ENCODE measurements around the gene TOR3A. TPM values are rescaled to one million over a fixed set of nuclear protein-coding genes. Genes with fewer than 3 reads are reported as not detected.

The TOR3A gene
- total and polyA plus RNA-seq, 2 of the 13 experiments (the other 11 are each of a cell fraction or from before 2014, with no cell fraction given): 14.7 to 28.4 TPM

DNA sequence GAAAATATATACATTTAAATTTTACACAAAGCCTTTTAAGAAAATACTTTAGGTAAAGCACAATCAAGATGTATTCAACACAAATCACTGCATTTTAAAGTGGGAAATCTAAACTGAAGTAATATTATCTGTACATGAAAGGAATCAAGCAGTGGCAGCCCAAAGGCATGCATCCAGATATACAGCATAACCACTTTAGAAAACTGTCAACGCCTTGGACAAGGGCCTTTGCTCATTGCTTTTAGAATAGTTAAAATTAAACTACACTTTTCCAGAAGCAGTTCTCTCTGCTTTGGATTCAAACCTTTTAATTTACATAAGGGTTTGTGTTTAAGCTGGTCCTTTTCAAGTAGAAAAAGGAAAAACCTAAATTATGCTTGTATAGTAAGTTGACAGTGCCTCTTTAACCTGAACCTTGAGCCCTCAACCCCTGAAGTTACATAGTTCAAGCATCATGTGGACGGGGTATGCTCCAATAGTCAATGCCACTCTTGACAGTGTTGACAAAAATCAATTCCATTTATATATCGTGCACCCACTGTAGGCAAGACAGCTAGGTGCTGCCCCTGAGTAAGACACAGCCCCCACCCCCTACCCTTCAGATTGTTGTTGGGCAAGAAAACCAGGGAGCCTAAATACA is 22.9 kb downstream of the TOR3A start (continued):
- peak; percentile 7; the same call in 1 of the 2 replicates for TF ChIP-seq ZNF335 (CRISPR knock-in tag; IDR thresholded peaks at IDR 0.05)
- no peak for TF ChIP-seq FIP1L1 (IDR thresholded peaks at IDR 0.05; ENCODE audit: borderline replicate concordance, insufficient read depth, low read depth, low read length)
- TF ChIP-seq WIZ (CRISPR knock-in tag; IDR thresholded peaks at IDR 0.05): 0 out of 2 replicates have a peak, but pooled peaks have one; percentile 68
- TF ChIP-seq ZNF629 (CRISPR knock-in tag; conservative IDR thresholded peaks at IDR 0.05): 0 out of 2 replicates have a peak, but pooled peaks have one; percentile 33
- no peak; the same call in 1 of the 2 replicates for TF ChIP-seq ZNF556 (CRISPR knock-in tag; IDR thresholded peaks at IDR 0.05; ENCODE audit: borderline replicate concordance)
- peak in 1 of 2 experiments; percentile 59; a peak in 1 of 4 replicates for TF ChIP-seq KLF16 (CRISPR knock-in tag; IDR thresholded peaks at IDR 0.05)
- no peak for TF ChIP-seq ZNF768 (CRISPR knock-in tag; IDR thresholded peaks at IDR 0.05)
- TF ChIP-seq, protein P1, sequence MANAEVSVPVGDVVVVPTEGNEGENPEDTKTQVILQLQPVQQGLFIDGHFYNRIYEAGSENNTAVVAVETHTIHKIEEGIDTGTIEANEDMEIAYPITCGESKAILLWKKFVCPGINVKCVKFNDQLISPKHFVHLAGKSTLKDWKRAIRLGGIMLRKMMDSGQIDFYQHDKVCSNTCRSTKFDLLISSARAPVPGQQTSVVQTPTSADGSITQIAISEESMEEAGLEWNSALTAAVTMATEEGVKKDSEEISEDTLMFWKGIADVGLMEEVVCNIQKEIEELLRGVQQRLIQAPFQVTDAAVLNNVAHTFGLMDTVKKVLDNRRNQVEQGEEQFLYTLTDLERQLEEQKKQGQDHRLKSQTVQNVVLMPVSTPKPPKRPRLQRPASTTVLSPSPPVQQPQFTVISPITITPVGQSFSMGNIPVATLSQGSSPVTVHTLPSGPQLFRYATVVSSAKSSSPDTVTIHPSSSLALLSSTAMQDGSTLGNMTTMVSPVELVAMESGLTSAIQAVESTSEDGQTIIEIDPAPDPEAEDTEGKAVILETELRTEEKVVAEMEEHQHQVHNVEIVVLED (CRISPR knock-in tag; IDR thresholded peaks at IDR 0.05; ENCODE audit: borderline replicate concordance): 0 out of 2 replicates have a peak, but pooled peaks have one; percentile 18
- no peak; the same call in 1 of the 2 replicates for TF ChIP-seq KLF15 (CRISPR knock-in tag; IDR thresholded peaks at IDR 0.05; ENCODE audit: borderline replicate concordance)
- peak; percentile 22; the same call in 1 of the 2 replicates for TF ChIP-seq SNAPC2 (CRISPR knock-in tag; IDR thresholded peaks at IDR 0.05)
- no peak for TF ChIP-seq NFE2L1 (CRISPR knock-in tag; IDR thresholded peaks at IDR 0.05; ENCODE audit: borderline replicate concordance)
- peak; percentile 79 for TF ChIP-seq NR2F2 (IDR thresholded peaks at IDR 0.05; ENCODE audit: borderline replicate concordance, low read depth)
- TF ChIP-seq, protein P2, sequence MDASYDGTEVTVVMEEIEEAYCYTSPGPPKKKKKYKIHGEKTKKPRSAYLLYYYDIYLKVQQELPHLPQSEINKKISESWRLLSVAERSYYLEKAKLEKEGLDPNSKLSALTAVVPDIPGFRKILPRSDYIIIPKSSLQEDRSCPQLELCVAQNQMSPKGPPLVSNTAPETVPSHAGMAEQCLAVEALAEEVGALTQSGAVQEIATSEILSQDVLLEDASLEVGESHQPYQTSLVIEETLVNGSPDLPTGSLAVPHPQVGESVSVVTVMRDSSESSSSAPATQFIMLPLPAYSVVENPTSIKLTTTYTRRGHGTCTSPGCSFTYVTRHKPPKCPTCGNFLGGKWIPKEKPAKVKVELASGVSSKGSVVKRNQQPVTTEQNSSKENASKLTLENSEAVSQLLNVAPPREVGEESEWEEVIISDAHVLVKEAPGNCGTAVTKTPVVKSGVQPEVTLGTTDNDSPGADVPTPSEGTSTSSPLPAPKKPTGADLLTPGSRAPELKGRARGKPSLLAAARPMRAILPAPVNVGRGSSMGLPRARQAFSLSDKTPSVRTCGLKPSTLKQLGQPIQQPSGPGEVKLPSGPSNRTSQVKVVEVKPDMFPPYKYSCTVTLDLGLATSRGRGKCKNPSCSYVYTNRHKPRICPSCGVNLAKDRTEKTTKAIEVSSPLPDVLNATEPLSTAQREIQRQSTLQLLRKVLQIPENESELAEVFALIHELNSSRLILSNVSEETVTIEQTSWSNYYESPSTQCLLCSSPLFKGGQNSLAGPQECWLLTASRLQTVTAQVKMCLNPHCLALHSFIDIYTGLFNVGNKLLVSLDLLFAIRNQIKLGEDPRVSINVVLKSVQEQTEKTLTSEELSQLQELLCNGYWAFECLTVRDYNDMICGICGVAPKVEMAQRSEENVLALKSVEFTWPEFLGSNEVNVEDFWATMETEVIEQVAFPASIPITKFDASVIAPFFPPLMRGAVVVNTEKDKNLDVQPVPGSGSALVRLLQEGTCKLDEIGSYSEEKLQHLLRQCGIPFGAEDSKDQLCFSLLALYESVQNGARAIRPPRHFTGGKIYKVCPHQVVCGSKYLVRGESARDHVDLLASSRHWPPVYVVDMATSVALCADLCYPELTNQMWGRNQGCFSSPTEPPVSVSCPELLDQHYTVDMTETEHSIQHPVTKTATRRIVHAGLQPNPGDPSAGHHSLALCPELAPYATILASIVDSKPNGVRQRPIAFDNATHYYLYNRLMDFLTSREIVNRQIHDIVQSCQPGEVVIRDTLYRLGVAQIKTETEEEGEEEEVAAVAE (CRISPR knock-in tag; IDR thresholded peaks at IDR 0.05; ENCODE audit: borderline replicate concordance): peak; percentile 65; the same call in 1 of the 2 replicates
- TF ChIP-seq, protein P3, sequence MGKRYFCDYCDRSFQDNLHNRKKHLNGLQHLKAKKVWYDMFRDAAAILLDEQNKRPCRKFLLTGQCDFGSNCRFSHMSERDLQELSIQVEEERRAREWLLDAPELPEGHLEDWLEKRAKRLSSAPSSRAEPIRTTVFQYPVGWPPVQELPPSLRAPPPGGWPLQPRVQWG (CRISPR knock-in tag; IDR thresholded peaks at IDR 0.05; ENCODE audit: borderline replicate concordance, low read depth): no peak
- TF ChIP-seq ELF4 (CRISPR knock-in tag; IDR thresholded peaks at IDR 0.05; ENCODE audit: borderline replicate concordance): no peak
- no peak for TF ChIP-seq CBX2 (IDR thresholded peaks at IDR 0.05; ENCODE audit: low read depth, low read length)
- TF ChIP-seq CBX2 (CRISPR knock-in tag; IDR thresholded peaks at IDR 0.05; ENCODE audit: low read depth): no peak
- peak; percentile 85; the same call in 1 of the 2 replicates for TF ChIP-seq SOX5 (CRISPR knock-in tag; IDR thresholded peaks at IDR 0.05; ENCODE audit: borderline replicate concordance)
- TF ChIP-seq EP300 (IDR thresholded peaks at IDR 0.05; ENCODE audit: low read depth in 2 of 2, low read length in 2 of 2): peak in 1 of 2 experiments; percentile 93; a peak in 2 of 4 replicates
- TF ChIP-seq EP300 (CRISPR knock-in tag; IDR thresholded peaks at IDR 0.05; ENCODE audit: borderline replicate concordance): peak; percentile 75; the same call in 1 of the 2 replicates
- no peak; the same call in 1 of the 2 replicates for TF ChIP-seq CEBPG (CRISPR knock-in tag; IDR thresholded peaks at IDR 0.05)
- TF ChIP-seq ZNF530 (CRISPR knock-in tag; IDR thresholded peaks at IDR 0.05; ENCODE audit: low read depth): no peak
- peak; percentile 68 to 84 for TF ChIP-seq NR2F1 (CRISPR knock-in tag; IDR thresholded peaks at IDR 0.05)
- TF ChIP-seq ZNF777 (CRISPR knock-in tag; IDR thresholded peaks at IDR 0.05): no peak

Data from HepG2 (cell line).